BJ (cell line): ENCODE results near the gene ZNF423. TPM values are rescaled to one million over a fixed set of nuclear protein-coding genes. Genes with fewer than 3 reads are reported as not detected.

Experiments
- CTCF ChIA-PET: fragments of 350-600 bp; formaldehyde crosslinking; extraction: SDS; loops from one replicate; lab custom pipeline; 2021; ENCODE audit warnings: antibody characterized with exemption, inconsistent platforms; lab: Yijun Ruan, JAX
- POLR2A ChIA-PET: fragments of 300-600 bp; sonication (Branson Sonifier 250); formaldehyde crosslinking; extraction: SDS; loops from one replicate; lab custom pipeline; 2021; ENCODE audit warnings: antibody characterized with exemption; lab: Charles Lee
- DNase-seq: peaks from one replicate; pipeline ENCODE4 v3.0.0-alpha.2; 2011; ENCODE audit warnings: low read depth
- H3K27me3 ChIP-seq: 2 replicates; pipeline ENCODE4 v1.6.0; 2011; ENCODE audit warnings: low read length; ENCODE audit not compliant: control insufficient read depth, insufficient read depth
- H3K36me3 ChIP-seq: 2 replicates; pipeline ENCODE4 v1.5.1; 2011; ENCODE audit warnings: low read length; ENCODE audit not compliant: control insufficient read depth, insufficient read depth
- H3K4me3 ChIP-seq: 2 replicates; pipeline ENCODE4 v1.5.1; 2011; ENCODE audit warnings: low read depth, mild to moderate bottlenecking, control low read depth, low read length
- polyA plus RNA-seq: library from polyadenylated mRNA; depleted of rRNA; stranded (reverse); fragments of >200 nt; gene quantifications from 2 replicates; pipeline ENCODE4 v1.2.3, GENCODE V29; 2011
- TF ChIP-seq, protein P1 (sequence below): IDR thresholded peaks from 2 replicates; pipeline ENCODE4 v1.5.1; 2011; ENCODE audit warnings: low read depth, mild to moderate bottlenecking, control low read depth, inconsistent platforms, low read length, moderate library complexity; ENCODE audit not compliant: insufficient read depth

The ZNF423 gene
- polyA plus RNA-seq, 1 experiment: 0.22 TPM

DNA sequence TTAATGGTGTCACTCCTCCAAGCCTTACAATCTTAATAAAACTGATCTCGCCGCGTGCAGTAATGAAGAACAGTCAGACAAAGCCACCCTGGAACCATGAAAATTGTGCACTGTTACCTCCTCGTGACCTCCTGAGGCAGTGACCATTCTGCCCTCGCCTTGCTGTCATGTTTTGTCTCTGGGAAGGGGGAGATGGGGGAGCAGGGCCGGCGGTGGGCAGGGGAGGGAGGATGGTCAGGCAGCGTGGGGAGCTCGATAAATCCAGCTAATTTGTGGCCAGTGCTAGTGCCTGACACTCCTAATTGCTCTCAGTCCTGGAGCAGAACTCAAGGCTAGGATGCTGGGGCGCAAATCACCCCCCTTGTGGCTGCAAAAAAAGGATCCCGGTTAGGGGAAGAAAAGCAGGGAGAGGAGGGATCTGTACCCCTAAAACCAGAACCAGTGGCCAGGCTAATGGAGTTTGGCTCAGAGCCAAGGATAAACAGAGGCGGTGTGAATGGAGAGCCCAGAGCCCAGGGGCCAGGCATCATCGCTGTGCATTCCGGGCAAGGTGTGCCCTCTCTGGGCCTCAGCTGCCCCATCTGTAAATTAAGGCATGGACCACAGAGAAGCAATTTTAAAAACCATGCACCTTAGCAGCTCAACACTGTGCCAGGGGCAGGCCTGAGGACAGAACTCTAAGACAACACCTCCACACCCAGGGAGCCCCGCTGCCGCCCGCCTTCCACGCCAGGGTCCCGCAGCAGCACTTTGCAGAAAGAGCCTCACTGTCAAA lies 113.3 kb downstream of the ZNF423 start:
- no peak for DNase-seq
- H3K27me3 ChIP-seq: no peaks in the 10 kb centered on the region

DNA sequence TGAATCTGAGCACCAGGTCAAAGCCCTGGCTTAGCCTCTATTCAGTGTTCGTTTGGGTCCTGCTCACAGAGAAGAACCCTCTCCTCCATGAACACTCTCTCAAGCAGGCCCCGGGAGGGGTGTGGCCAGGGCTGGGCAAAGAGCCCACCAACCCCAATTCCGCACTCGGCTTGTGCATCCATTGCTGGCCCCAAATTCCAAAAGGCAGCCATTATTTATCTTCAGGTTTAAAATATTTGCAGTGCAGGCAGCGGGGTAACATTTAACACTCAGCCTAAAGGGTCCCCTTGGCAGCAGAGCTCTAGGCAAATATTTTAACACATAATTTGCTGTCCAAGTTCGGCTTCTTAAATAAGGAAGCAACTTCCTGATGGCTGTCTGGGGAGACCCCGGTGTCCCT lies 115.7 kb downstream of the ZNF423 start:
- ChIA-PET CTCF (interaction anchor here (0.6 to 1.5 kb wide), 2 partner anchors 14 to 146 kb away, joined by 3 read pairs; no protein-coding TSS in a partner anchor), POLR2A (no interaction called here)
- Histone ChIP-seq H3K27me3 (no peaks in the 10 kb centered on the region), H3K4me3 (no peak overlapping the region), H3K36me3 (no peaks in the 10 kb centered on the region)
- TF ChIP-seq, protein P1, sequence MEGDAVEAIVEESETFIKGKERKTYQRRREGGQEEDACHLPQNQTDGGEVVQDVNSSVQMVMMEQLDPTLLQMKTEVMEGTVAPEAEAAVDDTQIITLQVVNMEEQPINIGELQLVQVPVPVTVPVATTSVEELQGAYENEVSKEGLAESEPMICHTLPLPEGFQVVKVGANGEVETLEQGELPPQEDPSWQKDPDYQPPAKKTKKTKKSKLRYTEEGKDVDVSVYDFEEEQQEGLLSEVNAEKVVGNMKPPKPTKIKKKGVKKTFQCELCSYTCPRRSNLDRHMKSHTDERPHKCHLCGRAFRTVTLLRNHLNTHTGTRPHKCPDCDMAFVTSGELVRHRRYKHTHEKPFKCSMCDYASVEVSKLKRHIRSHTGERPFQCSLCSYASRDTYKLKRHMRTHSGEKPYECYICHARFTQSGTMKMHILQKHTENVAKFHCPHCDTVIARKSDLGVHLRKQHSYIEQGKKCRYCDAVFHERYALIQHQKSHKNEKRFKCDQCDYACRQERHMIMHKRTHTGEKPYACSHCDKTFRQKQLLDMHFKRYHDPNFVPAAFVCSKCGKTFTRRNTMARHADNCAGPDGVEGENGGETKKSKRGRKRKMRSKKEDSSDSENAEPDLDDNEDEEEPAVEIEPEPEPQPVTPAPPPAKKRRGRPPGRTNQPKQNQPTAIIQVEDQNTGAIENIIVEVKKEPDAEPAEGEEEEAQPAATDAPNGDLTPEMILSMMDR: no peak
- no peak for DNase-seq

More for the DNA sequence above, 113.3 kb downstream of the ZNF423 start:
- H3K4me3 ChIP-seq: no peak overlapping the region
- TF ChIP-seq, protein P1: no peak
- ChIA-PET POLR2A (no interaction called here), CTCF (no interaction called here)
- no peaks in the 10 kb centered on the region for H3K36me3 ChIP-seq

- POLR2A ChIA-PET: no interaction called here
- DNase-seq: no peak
- CTCF ChIA-PET: interaction anchor here (1.5 kb wide), 1 partner anchor 15 kb away, joined by 3 read pairs; no protein-coding TSS in a partner anchor
- H3K27me3 ChIP-seq: no peaks in the 10 kb centered on the region
- TF ChIP-seq, protein P1: peak; percentile 12; the same call in 1 of the 2 replicates
- H3K36me3 ChIP-seq: no peaks in the 10 kb centered on the region
- no peak overlapping the region for H3K4me3 ChIP-seq
Measured at GRCh38 chr16:49739381-49739780, 116.5 kb downstream of the ZNF423 start.

GRCh38 chr16:49738832-49739231 lies 117.1 kb downstream of the ZNF423 start:
- Histone ChIP-seq H3K27me3 (no peaks in the 10 kb centered on the region), H3K4me3 (no peak overlapping the region), H3K36me3 (no peaks in the 10 kb centered on the region)
- TF ChIP-seq, protein P1: no peak
- CTCF ChIA-PET: interaction anchor here (1.5 kb wide), 1 partner anchor 15 kb away, joined by 3 read pairs; no protein-coding TSS in a partner anchor
- POLR2A ChIA-PET: no interaction called here
- no peak for DNase-seq

- Histone ChIP-seq H3K36me3 (no peaks in the 10 kb centered on the region), H3K4me3 (no peak overlapping the region), H3K27me3 (no peaks in the 10 kb centered on the region)
- POLR2A ChIA-PET: no interaction called here
- DNase-seq: no peak
- TF ChIP-seq, protein P1: no peak
- CTCF ChIA-PET: no interaction called here
Measured at GRCh38 chr16:49738001-49738400, 117.9 kb downstream of the ZNF423 start.
